Measurements from ENCODE around the gene SPAG4.

GRCh38 chr20:35643045-35643444 lies 27.4 kb downstream of the SPAG4 start:
- TF ChIP-seq CTCF (IDR thresholded peaks at IDR 0.05), result no peak
- TF ChIP-seq POLR2A (IDR thresholded peaks at IDR 0.05), result no peak
- no peak for TF ChIP-seq EP300 (IDR thresholded peaks at IDR 0.05)
